Activated CD4-positive, CD25-positive, alpha-beta regulatory T cell (primary cell): ENCODE data around the gene MYH11.

Source experiments
- DNase-seq, 4 experiments: peaks; one replicate each; lab custom pipeline; 2025; lab: John Stamatoyannopoulos, UW

The MYH11 gene

DNA sequence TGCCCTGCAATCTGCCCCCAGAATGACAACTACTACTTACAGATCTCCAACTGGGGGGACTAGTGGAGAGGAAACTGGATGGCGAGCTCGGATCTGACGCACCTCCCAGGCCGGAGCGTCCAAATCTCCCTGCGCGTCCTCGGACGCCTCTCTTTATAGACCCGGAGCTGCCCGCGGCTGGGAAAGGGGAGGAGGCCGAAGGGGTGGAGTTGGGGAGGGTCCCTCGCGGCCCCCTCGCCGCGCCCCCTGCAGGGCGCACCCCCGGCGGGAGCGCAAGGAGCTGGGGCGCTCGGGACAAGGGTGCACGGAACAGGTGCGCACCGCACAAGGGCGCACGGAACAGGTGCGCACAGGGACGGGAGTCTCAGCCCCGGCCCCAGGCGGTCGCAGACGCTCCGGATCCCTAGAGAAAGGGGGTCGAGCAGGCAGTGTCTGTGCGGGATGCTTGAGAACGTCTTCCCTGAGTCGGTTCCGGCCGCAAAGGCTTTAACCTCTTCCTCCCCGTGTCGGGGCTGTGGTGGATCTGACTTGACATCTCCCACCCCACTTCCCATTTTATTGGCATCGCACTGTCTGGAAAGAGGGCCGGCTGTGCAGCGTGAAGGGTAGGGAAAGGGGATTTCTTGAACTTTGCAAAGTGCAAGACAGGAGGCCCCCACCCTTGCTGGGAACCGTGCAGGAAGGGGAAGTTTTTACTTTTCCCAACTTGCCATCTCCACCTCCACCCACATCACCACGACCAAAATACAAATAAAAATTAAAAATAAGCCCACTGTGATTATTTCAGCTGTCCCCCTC lies at the start of gene MYH11:
TSS of gene MYH11 (minus strand) at position 128 of the 798 bp plus-strand sequence. CDS start 18,776 bp downstream, outside the sequence.
- DNase-seq, result no peak

- DNase-seq, result no peak
Measured at GRCh38 chr16:15906439-15906838, 49.6 kb upstream of the MYH11 start.

DNA sequence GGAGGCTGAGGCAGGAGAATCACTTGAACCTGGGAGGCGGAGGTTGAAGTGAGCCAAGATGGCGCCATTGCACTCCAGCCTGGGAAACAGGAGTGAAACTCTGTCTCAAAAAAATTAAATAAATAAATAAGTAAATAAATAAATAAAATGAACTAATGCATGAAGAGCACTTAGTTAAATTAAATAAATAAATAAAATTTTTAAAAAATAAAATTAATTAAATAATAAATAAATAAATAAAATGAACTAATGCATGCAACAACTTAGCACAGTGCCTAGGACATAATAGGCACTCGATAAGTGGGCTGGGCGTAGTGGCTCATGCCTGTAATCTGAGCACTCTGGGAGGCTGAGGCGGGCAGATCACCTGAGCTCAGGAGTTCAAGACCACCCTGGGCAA lies 47.1 kb upstream of the MYH11 start:
- no peak for DNase-seq

- no peak for DNase-seq
Measured at GRCh38 chr16:15900901-15901500, 44.2 kb upstream of the MYH11 start.

- DNase-seq, result no peak
Measured at GRCh38 chr16:15900357-15900756, 43.5 kb upstream of the MYH11 start.

DNA sequence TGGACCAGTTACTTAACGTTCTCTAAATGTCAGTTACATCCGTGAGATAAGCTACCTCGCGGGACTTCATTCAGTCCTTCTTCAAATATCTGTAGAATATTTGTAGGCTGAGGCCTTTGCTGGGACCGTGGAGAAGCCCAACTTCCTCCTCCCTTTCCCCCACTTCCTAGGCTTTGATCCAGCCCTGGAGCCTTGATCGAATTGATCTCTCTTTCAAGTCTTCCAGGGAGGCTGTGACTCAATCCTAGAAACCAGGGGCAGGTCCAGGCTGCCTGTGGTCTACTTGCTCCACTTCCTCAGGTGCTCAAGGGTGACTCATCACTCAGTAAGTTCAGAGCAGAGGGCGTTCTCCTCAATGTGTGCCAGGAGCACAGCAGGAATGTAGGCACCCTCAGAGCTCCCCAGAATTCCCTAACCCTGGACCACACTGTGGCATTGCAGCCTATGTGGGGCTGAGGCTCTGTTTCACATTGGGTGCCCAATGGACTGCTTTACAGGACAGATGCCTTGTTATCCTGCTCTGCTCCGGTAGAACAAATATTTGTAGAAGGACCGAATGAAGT lies 42.8 kb upstream of the MYH11 start:
- no peak for DNase-seq

DNA sequence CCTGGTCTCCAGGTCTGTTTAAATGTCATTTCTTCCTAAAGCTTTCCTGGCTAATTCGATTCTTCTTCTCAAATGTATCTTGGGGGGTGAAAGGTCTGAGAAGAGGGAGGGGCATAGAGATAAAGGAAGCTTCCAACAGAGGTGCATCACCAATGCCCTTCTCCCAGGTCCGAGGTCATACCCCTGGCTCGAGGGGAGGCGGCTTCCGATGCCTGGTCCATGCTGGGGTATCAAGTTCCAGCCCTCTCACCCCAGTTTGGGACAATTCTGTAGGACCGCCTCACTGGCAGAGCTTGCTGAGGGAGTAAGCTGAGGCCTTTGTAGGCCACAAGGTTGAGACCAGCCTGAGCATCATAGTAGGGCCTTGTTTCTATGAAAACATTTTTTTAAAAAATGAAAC lies 41.8 kb upstream of the MYH11 start:
- no peak for DNase-seq

GRCh38 chr16:15897834-15898254 lies 41.0 kb upstream of the MYH11 start:
- DNase-seq, result peak in 1 of 4 experiments; percentile 4

DNA sequence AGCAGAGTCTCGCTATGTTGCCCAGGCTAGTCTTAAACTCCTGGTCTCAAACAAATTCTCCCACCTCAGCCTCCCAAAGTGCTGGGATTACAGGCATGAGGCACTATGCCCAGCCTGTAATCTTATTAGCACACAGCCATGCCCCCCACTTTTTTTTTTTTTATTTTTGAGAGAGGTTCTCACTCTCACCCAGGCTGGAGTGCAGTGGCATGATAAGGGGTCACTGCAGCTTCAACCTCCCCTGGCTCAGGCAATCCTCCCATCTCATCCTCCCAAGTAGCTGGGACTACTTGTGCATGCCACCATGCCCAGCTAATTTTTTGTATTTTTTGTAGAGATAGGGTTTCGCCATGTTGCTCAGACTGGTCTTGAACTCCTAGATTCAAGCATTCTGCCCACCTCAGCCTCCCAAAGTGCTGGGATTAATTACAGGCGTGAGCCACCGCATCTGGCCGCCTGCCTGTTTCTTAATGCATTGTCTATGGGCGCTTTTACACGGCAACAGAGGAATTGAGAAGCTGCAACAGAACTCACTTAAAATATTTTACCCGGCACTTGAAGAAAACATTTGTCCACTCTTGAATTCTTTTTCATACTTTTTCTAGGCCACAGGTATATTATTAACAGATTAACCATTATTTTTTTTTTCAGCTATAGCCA lies 40.4 kb upstream of the MYH11 start:
- no peak for DNase-seq

- no peak for DNase-seq
Measured at GRCh38 chr16:15894571-15895374, 37.9 kb upstream of the MYH11 start.

DNA sequence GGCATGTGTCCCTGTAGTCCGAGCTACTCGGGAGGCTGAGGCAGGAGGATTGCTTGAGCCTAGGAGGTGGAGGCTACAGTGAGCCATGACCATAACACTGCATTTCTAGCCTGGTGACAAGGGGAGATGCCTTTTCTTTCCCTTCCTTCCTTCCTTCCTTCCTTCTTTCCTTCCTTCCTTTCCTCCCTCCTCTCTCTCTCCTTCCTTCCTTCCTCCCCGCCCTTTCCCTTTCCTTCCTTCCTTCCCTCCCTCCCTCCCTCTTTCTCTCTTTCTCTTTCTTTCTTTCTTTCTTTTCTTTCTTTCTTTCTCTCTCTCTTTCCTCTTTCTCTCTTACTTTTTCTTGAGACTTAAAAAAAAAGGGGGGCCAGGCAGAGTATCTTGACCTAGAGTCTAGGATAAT lies 34.7 kb upstream of the MYH11 start:
- DNase-seq, result no peak

GRCh38 chr16:15888072-15888976 lies 31.5 kb upstream of the MYH11 start, which contains the start of gene CEP20:
Gene CEP20 (minus strand): TSS chr16:15888603. CDS start chr16:15888585, 18 bp downstream.
- peak; percentile 98 to 99 (median 99) for DNase-seq

- DNase-seq, result no peak
Measured at GRCh38 chr16:15887283-15887682, 30.5 kb upstream of the MYH11 start.

- DNase-seq, result no peak
Measured at GRCh38 chr16:15886078-15886477, 29.2 kb upstream of the MYH11 start.

DNA sequence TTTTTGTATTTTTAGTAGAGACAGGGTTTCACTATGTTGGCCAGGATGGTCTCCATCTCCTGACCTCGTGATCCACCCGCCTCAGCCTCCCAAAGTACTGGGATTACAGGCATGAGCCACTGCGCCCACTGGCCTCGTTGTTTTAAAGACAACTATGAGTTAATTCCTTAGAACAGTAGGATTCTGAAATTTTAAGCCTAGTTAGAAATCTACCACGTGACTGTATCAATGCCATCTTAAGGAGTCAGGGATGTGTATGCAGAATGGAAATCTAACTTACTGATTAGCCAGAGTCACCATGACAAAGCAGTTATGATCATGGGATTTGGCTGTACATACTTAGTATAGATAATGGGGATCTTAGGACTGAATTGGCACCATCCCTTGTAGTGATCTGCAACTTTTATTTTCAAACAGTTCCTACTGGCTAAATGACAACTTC lies 28.8 kb upstream of the MYH11 start:
- no peak for DNase-seq

GRCh38 chr16:15882563-15882962 lies 25.7 kb upstream of the MYH11 start:
- no peak for DNase-seq

- DNase-seq, result no peak
Measured at GRCh38 chr16:15881794-15882379, 25.1 kb upstream of the MYH11 start.

DNA sequence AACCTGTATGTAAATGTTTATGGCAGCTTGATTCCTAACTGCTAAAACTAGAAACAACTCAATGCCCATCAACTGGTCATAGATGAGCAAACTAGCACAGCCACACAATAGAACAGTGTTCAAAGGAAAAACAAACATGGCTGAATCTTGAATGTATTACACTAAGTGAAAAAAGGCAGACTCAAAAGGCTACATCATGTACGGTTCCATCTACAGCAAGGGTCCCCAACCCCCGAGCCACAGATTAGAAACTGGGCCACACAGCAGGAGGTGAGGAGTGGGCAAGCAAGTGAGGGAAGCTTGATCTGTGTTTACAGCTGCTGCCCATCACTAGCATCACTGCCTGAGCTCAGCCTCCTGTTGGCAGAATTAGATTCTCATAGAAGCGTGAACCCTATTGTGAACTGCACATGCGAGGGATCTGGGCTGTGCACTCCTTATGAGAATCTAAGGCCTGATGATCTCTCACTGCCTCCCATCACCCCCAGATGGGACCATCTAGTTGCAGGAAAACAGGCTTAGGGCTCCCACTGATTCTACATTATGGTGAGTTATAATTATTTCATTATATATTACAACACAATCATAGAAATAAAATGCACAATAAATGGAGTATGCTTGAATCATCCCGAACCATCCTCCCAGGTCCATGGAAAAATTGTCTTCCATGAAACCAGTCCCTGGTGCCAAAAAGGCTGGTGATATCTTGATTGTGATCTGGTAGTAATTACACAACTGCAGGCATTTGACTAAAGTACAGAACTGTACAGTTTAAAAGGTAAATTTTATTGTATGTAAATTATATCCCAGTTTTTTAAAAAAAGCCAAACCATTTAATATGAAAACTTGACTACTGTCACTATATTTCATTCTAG lies 23.8 kb upstream of the MYH11 start:
- DNase-seq, result no peak

DNA sequence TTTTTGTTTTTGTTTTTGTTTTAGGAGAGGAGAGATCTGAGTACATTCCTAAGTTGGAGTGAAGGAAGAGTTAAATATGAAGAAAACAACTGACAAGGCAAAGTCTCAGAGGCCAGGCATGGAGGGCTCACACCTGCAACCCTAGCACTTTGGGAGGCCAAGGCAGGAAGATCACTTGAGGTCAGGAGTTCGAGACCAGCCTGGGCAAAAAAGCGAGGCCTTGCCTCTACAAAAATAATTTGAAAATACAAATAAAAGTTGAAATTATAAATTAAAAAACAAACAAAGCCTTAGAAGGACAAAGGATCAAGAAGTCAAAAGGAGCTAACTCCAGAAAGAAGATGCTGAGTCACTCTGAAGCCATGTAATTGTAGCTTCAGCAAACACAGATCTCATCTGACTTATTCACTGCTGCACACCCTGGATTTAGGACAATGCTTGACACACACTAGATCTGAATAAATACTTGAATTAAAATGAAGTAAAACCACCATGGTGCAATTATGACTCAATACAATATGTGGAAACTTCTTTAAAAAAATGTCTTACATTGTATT lies 22.5 kb upstream of the MYH11 start:
- no peak for DNase-seq
